ENCODE data around the gene CD63. TPM values are rescaled to one million over a fixed set of nuclear protein-coding genes. Genes with fewer than 3 reads are reported as not detected.

The CD63 gene
- total RNA-seq, 1 donor from 2014 or later, result 914 TPM

GRCh38 chr12:55676707-55677106 lies 52.1 kb downstream of the CD63 start:
- intact Hi-C loops (cut with DNase I), result no loop called here
- DNase-seq (ENCODE audit: low spot score), result no peak

- peak; percentile 55 for DNase-seq (ENCODE audit: low spot score)
- intact Hi-C loops (cut with DNase I), result no loop called here
Measured at GRCh38 chr12:55675666-55676065, 53.1 kb downstream of the CD63 start.

Other genes with a start within 250 kb of the CD63 start
- not detected for gene OR6C68, start 236.6 kb downstream of the CD63 start, total RNA-seq
- not detected for gene OR6C4, start 179.4 kb downstream of the CD63 start, total RNA-seq
- not detected for gene OR2AP1, start 156.5 kb downstream of the CD63 start, total RNA-seq
- not detected for gene OR10P1, start 92.1 kb downstream of the CD63 start, total RNA-seq
- 806 TPM for gene ITGA7, start 21.1 kb downstream of the CD63 start, total RNA-seq
- gene BLOC1S1, start 13.0 kb downstream of the CD63 start, total RNA-seq, result 97.7 TPM
- gene RDH5, start 8.6 kb downstream of the CD63 start, total RNA-seq, result 26.3 TPM
- gene GDF11, start 14.1 kb upstream of the CD63 start, total RNA-seq, result 18.0 TPM
- gene SARNP, start 88.7 kb upstream of the CD63 start, total RNA-seq, result 56.2 TPM
- gene ORMDL2, start 89.0 kb upstream of the CD63 start, total RNA-seq, result 23.0 TPM
- 18.4 TPM for gene DNAJC14, start 100.6 kb upstream of the CD63 start, total RNA-seq
- gene MMP19, start 113.9 kb upstream of the CD63 start, total RNA-seq, result 1.6 TPM
- gene PYM1, start 198.9 kb upstream of the CD63 start, total RNA-seq, result 13.5 TPM
- gene DGKA, start 202.2 kb upstream of the CD63 start, total RNA-seq, result 9.7 TPM
- gene PMEL, start 237.0 kb upstream of the CD63 start, total RNA-seq, result 0.75 TPM
- gene CDK2, start 237.8 kb upstream of the CD63 start, total RNA-seq, result 9.1 TPM
- gene RAB5B, start 245.1 kb upstream of the CD63 start, total RNA-seq, result 108 TPM